IPS DF 6.9 (cell line): Measurements from ENCODE around the gene TBC1D16.
A peak's percentile ranks its signal among the peaks of the same experiment; 100 is the strongest.

Experiments used
- DNase-seq: peaks from one replicate; pipeline ENCODE4 v3.0.0-alpha.2; 2013; ENCODE audit warnings: low read depth, low spot score
- H3K27ac ChIP-seq: one replicate; pipeline ENCODE4 v1.5.1; 2013; ENCODE audit warnings: low read length, control low read depth
- H3K27me3 ChIP-seq: 2 replicates; pipeline ENCODE4 v1.6.1; 2013; ENCODE audit warnings: mild to moderate bottlenecking, low read length; ENCODE audit not compliant: control insufficient read depth, insufficient read depth
- H3K36me3 ChIP-seq: 2 replicates; pipeline ENCODE4 v1.6.1; 2013; ENCODE audit warnings: low read length; ENCODE audit not compliant: control insufficient read depth, insufficient read depth
- H3K4me1 ChIP-seq: 2 replicates; pipeline ENCODE4 v1.6.1; 2013; ENCODE audit warnings: low read length; ENCODE audit not compliant: control insufficient read depth, insufficient read depth
- H3K4me3 ChIP-seq: 2 replicates; pipeline ENCODE4 v1.5.1; 2013; ENCODE audit warnings: mild to moderate bottlenecking, low read length
- H3K9me3 ChIP-seq: 2 replicates; pipeline ENCODE4 v1.6.1; 2013; ENCODE audit warnings: low read length, inconsistent platforms; ENCODE audit not compliant: control insufficient read depth, insufficient read depth
- WGBS: extraction: QIAGEN DNeasy Blood & Tissue Kit; methylation state at CpG from one replicate; pipeline ENCODE4 v1.1.7; 2013; ENCODE audit warnings: mixed read lengths, missing lambda C conversion rate; ENCODE audit not compliant: insufficient read length, insufficient coverage; 5-methylcytosine and 5-hydroxymethylcytosine counted together

The TBC1D16 gene

DNA sequence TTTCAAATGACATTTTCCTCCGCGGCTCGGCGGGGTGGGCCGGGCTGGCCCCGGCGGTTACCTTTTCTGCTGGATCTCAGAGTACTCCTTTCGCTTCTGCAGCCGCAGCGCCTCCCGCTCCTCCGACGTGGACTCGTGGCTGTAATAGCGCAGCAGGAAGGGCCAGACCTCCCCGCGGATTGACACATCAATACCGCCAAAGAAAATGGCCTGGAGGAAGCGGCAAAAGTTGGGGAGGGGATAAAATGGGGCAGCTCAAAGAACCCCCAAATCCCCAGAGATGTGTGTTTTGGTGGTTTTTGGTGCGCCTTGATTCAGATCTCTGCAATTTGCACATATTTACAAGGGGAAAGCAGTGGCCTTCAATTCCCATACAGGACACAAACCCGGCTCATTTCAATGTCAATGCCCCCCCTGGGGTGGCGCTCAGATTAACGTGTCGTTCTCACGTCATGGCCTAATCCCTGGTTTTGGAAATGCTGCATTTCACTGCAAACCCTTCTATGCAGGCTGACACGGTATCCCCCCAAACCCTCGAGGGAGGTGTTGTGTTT, 85.9 kb downstream of the TBC1D16 start:
- WGBS: no CpG with 5 or more reads among the region's 27 CpGs
- H3K4me1 ChIP-seq: peaks cover 28% of the 10 kb centered on the region
- no peaks in the 10 kb centered on the region for H3K27me3 ChIP-seq
- H3K36me3 ChIP-seq: peaks cover 21% of the 10 kb centered on the region
- H3K9me3 ChIP-seq: no peaks in the 10 kb centered on the region
- peak; percentile 61 for DNase-seq
- H3K27ac ChIP-seq: no peak overlapping the region
- H3K4me3 ChIP-seq: no peak overlapping the region; the same call in 1 of the 2 replicates

GRCh38 chr17:79948945-79949655, 86.6 kb downstream of the TBC1D16 start:
- no CpG with 5 or more reads among the region's 29 CpGs for WGBS
- Histone ChIP-seq H3K4me1 (peaks cover 24% of the 10 kb centered on the region), H3K27me3 (no peaks in the 10 kb centered on the region), H3K27ac (no peak overlapping the region), H3K9me3 (no peaks in the 10 kb centered on the region), H3K36me3 (peaks cover 27% of the 10 kb centered on the region), H3K4me3 (no peak overlapping the region; the same call in 1 of the 2 replicates)
- DNase-seq: no peak

DNA sequence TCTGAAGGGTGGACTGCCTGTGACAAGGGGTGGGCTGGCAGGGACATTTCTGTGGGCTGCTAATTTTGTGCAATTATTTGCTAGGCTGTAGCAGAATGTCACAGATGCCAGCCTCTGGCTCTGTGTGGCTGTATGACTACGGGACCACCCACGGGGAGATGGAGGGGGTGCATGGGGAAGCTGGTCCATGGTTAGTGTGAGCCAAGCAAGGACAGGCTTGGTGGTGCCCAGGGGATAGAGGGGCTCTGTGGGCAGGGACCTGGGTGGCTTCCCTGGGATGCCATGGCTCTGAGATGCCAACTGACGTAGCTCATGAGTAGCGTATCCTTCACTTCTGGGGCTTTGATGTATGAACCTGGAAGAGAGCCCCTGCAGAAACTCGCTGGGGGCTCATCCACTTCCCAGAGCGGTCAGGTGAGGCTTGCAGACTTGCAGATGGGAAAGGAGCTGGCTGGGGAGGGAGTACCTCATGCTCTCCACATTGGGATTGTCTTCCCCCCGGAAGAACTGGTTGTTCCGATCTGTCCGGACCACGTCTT, 87.2 kb downstream of the TBC1D16 start:
- Histone ChIP-seq H3K4me1 (peaks cover 24% of the 10 kb centered on the region), H3K27ac (no peak overlapping the region), H3K4me3 (no peak overlapping the region), H3K36me3 (peaks cover 32% of the 10 kb centered on the region), H3K27me3 (no peaks in the 10 kb centered on the region), H3K9me3 (no peaks in the 10 kb centered on the region)
- no peak for DNase-seq
- WGBS: no CpG with 5 or more reads among the region's 10 CpGs

DNA sequence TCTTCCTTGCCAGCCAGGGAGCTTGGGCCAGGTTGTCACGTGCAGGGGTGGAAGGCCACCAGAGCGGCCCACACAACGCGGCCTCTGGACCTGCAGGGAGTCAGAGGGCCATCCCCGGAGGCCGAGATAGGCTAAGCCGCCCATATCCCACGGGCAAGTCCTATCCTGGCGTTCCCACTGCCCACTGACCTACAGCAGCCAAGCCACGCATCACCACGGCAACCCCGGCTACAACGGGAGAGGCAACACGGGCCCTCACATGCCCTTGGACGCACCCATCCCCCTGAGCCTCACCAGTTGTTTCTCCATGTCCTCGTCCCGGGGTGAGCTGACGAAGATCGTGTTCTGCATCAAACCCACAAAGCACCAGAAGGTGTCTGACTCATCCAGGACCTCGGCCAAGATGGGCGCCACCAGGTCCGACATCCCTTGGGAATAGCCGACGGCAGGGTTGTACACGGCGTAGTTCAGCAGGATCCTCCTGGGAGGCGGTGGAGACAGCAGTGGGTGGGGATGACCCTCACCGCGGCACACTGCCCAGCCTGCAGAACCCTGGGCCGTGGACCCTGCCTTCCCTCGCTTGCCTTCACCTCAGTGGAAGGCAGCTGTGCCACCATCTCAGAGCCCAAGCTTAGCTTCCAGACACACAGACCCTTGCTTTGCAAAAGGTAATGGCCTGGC, 88.2 kb downstream of the TBC1D16 start:
- Histone ChIP-seq H3K9me3 (no peaks in the 10 kb centered on the region), H3K27me3 (no peaks in the 10 kb centered on the region), H3K4me1 (peaks cover 19% of the 10 kb centered on the region), H3K4me3 (no peak overlapping the region), H3K27ac (no peak overlapping the region), H3K36me3 (peaks cover 40% of the 10 kb centered on the region)
- no CpG with 5 or more reads among the region's 31 CpGs for WGBS
- no peak for DNase-seq

DNA sequence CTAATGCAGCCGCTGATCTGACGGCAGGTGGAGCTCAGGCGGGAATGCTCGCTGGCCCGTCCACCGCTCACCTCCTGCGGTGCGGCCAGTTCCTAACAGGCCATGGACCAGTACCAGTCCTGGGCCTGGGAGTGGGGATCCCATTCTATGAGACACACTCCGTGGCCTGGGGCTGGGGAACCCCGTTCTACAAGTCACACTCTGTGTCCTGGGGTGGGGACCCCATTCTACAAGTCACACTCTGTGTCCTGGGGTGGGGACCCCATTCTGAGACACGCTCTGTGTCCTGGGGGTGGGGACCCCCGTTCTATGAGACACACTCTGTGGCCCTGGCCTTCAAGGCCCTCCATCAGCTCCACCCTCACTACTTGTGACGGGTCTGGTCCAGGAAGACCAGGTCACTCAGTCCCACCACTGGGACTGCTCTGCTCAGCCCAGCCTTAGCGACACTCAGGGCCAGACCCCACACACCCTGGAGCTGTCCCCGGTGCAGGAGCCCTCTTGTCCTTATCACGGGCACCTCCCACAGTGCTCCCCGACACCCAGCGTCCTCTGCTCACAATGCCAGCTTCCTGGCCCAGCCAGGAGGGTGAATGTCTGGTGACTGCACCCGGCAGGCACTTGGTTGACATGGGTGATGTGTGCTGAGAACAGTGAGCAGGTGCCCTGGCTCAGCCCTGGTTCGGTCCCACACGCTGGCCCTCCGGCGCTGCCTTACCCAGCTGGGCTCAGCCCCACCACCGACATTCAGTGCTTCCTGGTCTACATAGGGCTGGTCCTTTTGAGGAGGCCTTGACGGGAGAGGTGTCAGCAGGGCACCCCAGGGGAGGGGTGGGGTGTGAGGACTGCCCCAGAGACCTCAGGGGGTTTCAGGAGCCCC, 89.1 kb downstream of the TBC1D16 start:
- Histone ChIP-seq H3K9me3 (no peaks in the 10 kb centered on the region), H3K4me1 (peaks cover 12% of the 10 kb centered on the region), H3K36me3 (peaks cover 46% of the 10 kb centered on the region), H3K4me3 (no peak overlapping the region; the same call in 1 of the 2 replicates), H3K27me3 (no peaks in the 10 kb centered on the region), H3K27ac (no peak overlapping the region)
- no peak for DNase-seq
- no CpG with 5 or more reads among the region's 25 CpGs for WGBS

DNA sequence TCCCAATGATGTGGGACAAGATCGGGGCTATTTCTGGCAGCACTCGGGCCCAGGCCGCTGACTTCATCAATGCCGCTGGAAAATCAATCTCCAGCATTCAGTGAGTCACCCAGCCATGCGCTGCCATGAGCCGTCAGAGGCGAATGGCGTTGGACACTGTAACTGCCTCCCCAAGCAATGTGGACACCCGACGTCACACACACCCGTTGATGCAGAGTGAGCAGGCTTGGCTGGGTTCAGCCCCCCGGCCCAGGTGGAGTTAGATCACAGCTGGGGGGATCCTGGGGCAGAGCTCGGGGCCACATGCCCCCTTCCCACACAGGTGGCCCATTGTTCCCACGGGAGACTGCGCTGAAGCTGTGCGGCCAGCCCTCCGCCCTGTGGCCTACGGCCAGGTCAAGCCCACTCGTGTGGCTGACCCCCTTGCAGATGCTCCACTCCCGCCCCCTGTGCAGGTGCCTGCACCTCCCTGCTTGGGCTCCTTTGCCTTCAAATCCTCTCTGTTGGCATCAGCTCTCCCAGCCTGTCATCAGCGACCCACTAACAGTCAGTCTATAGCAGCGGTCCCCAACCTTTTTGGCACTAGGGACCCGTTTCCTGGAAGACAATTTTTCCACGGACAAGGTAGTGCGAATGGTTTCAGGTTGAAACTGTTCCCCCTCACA, 89.9 kb downstream of the TBC1D16 start:
- no peak for DNase-seq
- no peaks in the 10 kb centered on the region for H3K27me3 ChIP-seq
- H3K9me3 ChIP-seq: no peaks in the 10 kb centered on the region
- peaks cover 50% of the 10 kb centered on the region for H3K36me3 ChIP-seq
- peaks cover 7% of the 10 kb centered on the region for H3K4me1 ChIP-seq
- WGBS: no CpG with 5 or more reads among the region's 25 CpGs
- no peak overlapping the region for H3K4me3 ChIP-seq
- H3K27ac ChIP-seq: no peak overlapping the region

DNA sequence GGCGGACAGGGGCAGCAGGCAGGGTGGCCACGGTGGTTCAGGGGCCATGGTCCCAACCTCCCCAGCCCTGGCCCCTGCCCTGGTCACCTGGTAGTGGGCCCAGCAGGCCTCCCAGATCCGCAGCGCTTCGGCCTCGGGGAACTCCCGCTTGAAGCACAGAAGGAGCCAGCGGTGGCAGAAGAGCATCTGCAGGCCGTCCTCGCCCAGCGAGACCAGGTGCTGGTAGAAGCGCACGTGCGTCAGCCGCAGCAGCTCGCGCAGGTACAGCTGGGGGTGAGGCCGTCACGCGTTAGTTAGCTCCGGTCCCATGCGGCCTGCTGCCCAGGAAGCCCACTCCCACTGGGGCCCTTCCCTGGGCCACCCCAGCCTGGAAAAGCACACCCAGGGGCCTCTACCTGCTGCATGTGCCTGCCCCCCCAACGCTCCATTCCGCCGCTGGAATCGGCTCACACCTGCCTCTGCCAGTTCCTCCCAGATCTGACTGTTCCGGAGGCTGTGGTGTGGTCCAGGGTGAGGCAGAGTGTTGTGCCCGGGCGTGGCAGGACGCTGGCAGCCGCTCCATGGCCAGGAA, 90.8 kb downstream of the TBC1D16 start:
- peaks cover 5% of the 10 kb centered on the region for H3K4me1 ChIP-seq
- peaks cover 50% of the 10 kb centered on the region for H3K36me3 ChIP-seq
- no CpG with 5 or more reads among the region's 31 CpGs for WGBS
- H3K9me3 ChIP-seq: no peaks in the 10 kb centered on the region
- no peak overlapping the region for H3K27ac ChIP-seq
- H3K4me3 ChIP-seq: no peak overlapping the region
- no peaks in the 10 kb centered on the region for H3K27me3 ChIP-seq
- no peak for DNase-seq

DNA sequence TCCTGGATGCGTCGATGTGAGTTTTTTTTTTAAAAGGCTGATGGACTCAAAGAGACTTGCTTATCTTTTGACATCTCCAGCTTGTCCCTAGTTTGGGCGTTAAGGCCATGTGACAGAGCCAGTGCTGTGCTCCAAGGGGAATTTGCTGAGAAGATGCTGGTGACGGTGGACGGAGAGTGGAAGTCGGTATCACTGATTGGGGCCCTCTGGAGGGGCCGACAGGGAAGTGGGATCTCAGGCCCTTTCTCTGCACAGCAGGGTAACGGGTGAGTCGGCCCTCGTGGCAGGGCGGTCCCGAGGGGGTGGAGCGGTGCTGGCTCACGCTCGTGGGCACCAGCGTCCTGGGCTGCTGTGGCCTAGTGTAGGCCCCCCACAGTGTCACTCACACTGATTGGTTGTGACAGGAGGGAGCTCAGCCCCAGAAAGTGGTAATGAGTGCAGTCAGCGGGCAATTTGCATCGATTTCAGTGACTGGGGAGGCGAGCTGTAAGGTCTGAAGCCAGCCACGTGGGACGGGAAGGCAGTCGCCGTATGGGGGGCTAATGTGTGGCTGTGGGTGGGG, 91.3 kb downstream of the TBC1D16 start:
- H3K4me1 ChIP-seq: peaks cover 5% of the 10 kb centered on the region

DNA sequence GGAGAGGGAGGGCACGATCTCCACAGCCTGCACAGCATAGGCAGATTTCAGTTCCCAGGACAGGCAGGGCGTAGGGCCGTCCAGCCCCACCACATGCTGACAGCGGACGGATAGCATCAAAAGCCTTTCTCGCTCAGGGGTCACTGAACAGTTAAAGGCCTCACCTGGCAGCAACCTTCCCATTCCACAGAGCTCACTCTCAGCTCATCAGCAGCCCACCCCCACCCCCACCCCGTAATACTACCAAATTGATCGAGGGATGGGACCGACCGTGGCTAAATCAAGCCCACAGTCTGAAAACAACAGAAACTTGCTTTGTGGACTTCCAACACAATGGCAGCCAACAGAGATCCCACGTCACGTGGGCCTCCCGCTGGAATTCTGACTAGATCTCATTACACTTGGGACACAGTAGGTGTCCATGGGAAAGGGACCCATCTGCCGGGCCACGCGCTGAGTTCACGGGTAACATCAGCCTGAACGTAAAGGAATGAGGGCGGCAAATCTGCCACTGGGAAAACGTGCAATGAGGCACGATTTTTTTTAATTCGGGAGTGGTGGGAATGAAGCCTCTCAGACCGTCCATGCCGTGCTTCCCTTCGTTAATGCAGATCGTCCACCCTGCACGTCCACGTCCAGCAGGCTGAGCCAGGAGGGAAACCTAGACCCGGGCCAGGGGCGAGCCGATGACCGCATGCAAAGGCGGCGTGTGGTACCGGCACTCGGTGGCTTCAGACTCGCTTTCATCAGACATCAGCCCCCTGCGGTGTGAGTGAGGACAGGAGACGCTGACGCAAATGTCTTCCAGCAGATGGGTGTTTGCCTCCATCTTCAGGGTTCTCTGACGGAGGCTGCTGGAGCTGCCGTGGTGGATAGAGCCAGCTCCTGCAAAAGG, 92.1 kb downstream of the TBC1D16 start:
- no CpG with 5 or more reads among the region's 42 CpGs for WGBS
- no peak for DNase-seq
- Histone ChIP-seq H3K4me1 (no peaks in the 10 kb centered on the region), H3K27me3 (no peaks in the 10 kb centered on the region), H3K36me3 (peaks cover 50% of the 10 kb centered on the region), H3K4me3 (no peak overlapping the region), H3K9me3 (no peaks in the 10 kb centered on the region), H3K27ac (no peak overlapping the region)

More for the DNA sequence above, 91.3 kb downstream of the TBC1D16 start:
- Histone ChIP-seq H3K27me3 (no peaks in the 10 kb centered on the region), H3K36me3 (peaks cover 50% of the 10 kb centered on the region), H3K9me3 (no peaks in the 10 kb centered on the region), H3K4me3 (no peak overlapping the region), H3K27ac (no peak overlapping the region)
- WGBS: no CpG with 5 or more reads among the region's 23 CpGs
- no peak for DNase-seq
